OCI-LY1 (cell line): Measurements from ENCODE around the gene PFDN4.

Source experiments
- EZH2 ChIP-seq: fragments of 200-600 bp; sonication (generic), shearing (Covaris generic); IDR thresholded peaks from 2 replicates; pipeline ENCODE4 v1.8.0; 2017; ENCODE audit warnings: borderline replicate concordance, mixed run types, mild to moderate bottlenecking, antibody characterized with exemption, low read length, moderate library complexity, mixed read lengths
- TF ChIP-seq, protein P1 (sequence below): fragments of 200-600 bp; sonication (generic), shearing (Covaris generic); IDR thresholded peaks from 2 replicates; pipeline ENCODE4 v1.5.1; 2017; ENCODE audit warnings: mild to moderate bottlenecking, antibody characterized with exemption, low read length, moderate library complexity, mixed read lengths

DNA sequence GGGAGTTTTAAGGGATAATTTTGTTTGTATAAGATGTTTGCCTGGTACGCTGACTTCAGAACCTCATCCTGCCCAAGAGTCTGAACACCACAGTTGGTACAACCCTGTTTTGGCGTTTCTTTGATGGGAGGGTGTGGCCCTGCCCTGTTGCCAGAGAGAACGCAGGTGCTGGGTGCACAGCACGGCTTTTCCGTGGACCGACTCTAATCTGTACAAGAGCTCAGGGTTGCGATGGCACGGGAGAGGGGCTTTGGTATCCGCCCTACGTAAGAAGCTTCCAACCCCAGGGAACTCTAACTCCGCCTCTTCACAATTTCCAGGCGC, 35.4 kb upstream of the PFDN4 start:
- TF ChIP-seq, protein P1, sequence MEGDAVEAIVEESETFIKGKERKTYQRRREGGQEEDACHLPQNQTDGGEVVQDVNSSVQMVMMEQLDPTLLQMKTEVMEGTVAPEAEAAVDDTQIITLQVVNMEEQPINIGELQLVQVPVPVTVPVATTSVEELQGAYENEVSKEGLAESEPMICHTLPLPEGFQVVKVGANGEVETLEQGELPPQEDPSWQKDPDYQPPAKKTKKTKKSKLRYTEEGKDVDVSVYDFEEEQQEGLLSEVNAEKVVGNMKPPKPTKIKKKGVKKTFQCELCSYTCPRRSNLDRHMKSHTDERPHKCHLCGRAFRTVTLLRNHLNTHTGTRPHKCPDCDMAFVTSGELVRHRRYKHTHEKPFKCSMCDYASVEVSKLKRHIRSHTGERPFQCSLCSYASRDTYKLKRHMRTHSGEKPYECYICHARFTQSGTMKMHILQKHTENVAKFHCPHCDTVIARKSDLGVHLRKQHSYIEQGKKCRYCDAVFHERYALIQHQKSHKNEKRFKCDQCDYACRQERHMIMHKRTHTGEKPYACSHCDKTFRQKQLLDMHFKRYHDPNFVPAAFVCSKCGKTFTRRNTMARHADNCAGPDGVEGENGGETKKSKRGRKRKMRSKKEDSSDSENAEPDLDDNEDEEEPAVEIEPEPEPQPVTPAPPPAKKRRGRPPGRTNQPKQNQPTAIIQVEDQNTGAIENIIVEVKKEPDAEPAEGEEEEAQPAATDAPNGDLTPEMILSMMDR = no peak
- no peak for TF ChIP-seq EZH2
